ENCODE data around the gene BBS9. TPM values are rescaled to one million over a fixed set of nuclear protein-coding genes. Genes with fewer than 3 reads are reported as not detected.

The BBS9 gene
- total and polyA plus RNA-seq, 2 of the 4 experiments (the other 2 are of a cell fraction): 7.9 to 9.5 TPM

- Histone ChIP-seq H2AK9ac (replicated peaks; ENCODE audit: low read depth, low read length, poor library complexity) (no peak overlapping the region), H2AFZ (replicated peaks; ENCODE audit: low read length, poor library complexity) (no peak overlapping the region), H3K9me3 (ENCODE audit: control insufficient read depth, insufficient read depth, low read length) (no peaks in the 10 kb centered on the region; the same call in 1 of the 2 replicates), H2AK5ac (ENCODE audit: low read depth, low read length) (no peak overlapping the region), H3K9ac (ENCODE audit: low read depth, low read length) (no peak overlapping the region), H4K20me1 (ENCODE audit: insufficient read depth, low read length) (no peaks in the 10 kb centered on the region), H2BK5ac (ENCODE audit: low read depth, low read length, poor library complexity, severe bottlenecking) (no peak overlapping the region), H3K4me3 (ENCODE audit: insufficient read depth, low read depth, low read length) (no peak overlapping the region), H3K79me1 (ENCODE audit: low read depth in 1 of 2, low read length in 2 of 2) (no peaks in the 10 kb centered on the region), H3K56ac (ENCODE audit: extremely low read depth, insufficient read depth, low read length) (no peak overlapping the region; the same call in 1 of the 2 replicates), H4K8ac (ENCODE audit: low read depth in 2 of 2, low read length in 2 of 2) (no peak overlapping the region), H3K4me1 (ENCODE audit: control insufficient read depth, insufficient read depth, low read length) (no peaks in the 10 kb centered on the region), H2BK15ac (ENCODE audit: low read depth, low read length) (no peak overlapping the region), H3K14ac (replicated peaks; ENCODE audit: low read depth, low read length) (no peak overlapping the region), H2BK120ac (ENCODE audit: low read depth, low read length) (no peak overlapping the region), H3K36me3 (ENCODE audit: control insufficient read depth, insufficient read depth, low read length) (peaks cover under 1% of the 10 kb centered on the region; the same call in 1 of the 2 replicates), H3K4me2 (ENCODE audit: low read depth, low read length) (no peak overlapping the region), H4K91ac (ENCODE audit: insufficient read depth, low read depth, low read length) (no peak overlapping the region), H3K18ac (ENCODE audit: low read depth, low read length) (no peak overlapping the region), H3K27me3 (ENCODE audit: control insufficient read depth, insufficient read depth, low read length) (no peaks in the 10 kb centered on the region), H2BK20ac (ENCODE audit: low read depth, low read length) (no peak overlapping the region), H4K5ac (ENCODE audit: low read depth, low read length) (no peak overlapping the region), H3K9me1 (ENCODE audit: insufficient read depth, low read length) (no peaks in the 10 kb centered on the region; the same call in 1 of the 2 replicates), H3K27ac (ENCODE audit: insufficient read depth, low read length) (no peak overlapping the region), H3K4ac (ENCODE audit: low read depth, low read length) (no peak overlapping the region), H3K23ac (ENCODE audit: low read depth, low read length) (no peak overlapping the region)
- intact Hi-C loops (cut with micrococcal nuclease) (loop anchor here (2.0 to 10.0 kb wide), 5 partner anchors 57 to 902 kb away; partner anchors contain the start of gene BMPER), in situ Hi-C loops (cut with MboI; ENCODE audit: low sequenced_read_pairs) (no loop called here), dilution Hi-C loops (cut with HindIII; ENCODE audit: low sequenced_read_pairs, unreplicated experiment) (no loop called here)
- BruUV-seq (replicated peaks): no TSS peak
- ChIA-PET POLR2A (ENCODE audit: unreplicated experiment) (no interaction called here), CTCF (interaction anchor here (0.9 to 1.0 kb wide), 2 partner anchors 53 to 745 kb away, joined by 3 to 4 read pairs; no protein-coding TSS in a partner anchor)
- no CpG with 5 or more reads among the region's 3 CpGs for WGBS, 2 experiments (ENCODE audit: extremely low coverage in 2 of 2, insufficient read length in 1 of 2)
- ATAC-seq (ENCODE audit: low read depth) (peak; percentile 97), DNase-seq (peak; percentile 68)
- TF ChIP-seq MAFK (IDR thresholded peaks at IDR 0.05; ENCODE audit: low read depth, low read length) (no peak), FOS (IDR thresholded peaks at IDR 0.05; ENCODE audit: low read depth, low read length) (no peak), RCOR1 (IDR thresholded peaks at IDR 0.05; ENCODE audit: insufficient replicate concordance, low read length) (no peak), RAD21 (IDR thresholded peaks at IDR 0.05; ENCODE audit: low read length) (peak; percentile 85), CHD1 (IDR thresholded peaks at IDR 0.05; ENCODE audit: low read depth, low read length) (no peak), NFE2L2 (IDR thresholded peaks at IDR 0.05; ENCODE audit: low read depth, low read length) (no peak), CTCF (conservative IDR thresholded peaks at IDR 0.05; ENCODE audit: low read depth, low read length) (peak; percentile 80), RFX5 (IDR thresholded peaks at IDR 0.05; ENCODE audit: low read depth, low read length) (no peak), SMC3 (IDR thresholded peaks at IDR 0.05; ENCODE audit: low read depth, low read length) (peak; percentile 61), MXI1 (IDR thresholded peaks at IDR 0.05; ENCODE audit: borderline replicate concordance, low read depth, low read length) (no peak), POLR2A (IDR thresholded peaks at IDR 0.05; ENCODE audit: low read depth, low read length) (no peak), MAZ (IDR thresholded peaks at IDR 0.05; ENCODE audit: borderline replicate concordance, low read depth, low read length) (no peak), CEBPB (IDR thresholded peaks at IDR 0.05; ENCODE audit: low read depth, low read length) (no peak), BHLHE40 (IDR thresholded peaks at IDR 0.05; ENCODE audit: low read depth, low read length) (no peak)
- TF ChIP-seq, protein P1, sequence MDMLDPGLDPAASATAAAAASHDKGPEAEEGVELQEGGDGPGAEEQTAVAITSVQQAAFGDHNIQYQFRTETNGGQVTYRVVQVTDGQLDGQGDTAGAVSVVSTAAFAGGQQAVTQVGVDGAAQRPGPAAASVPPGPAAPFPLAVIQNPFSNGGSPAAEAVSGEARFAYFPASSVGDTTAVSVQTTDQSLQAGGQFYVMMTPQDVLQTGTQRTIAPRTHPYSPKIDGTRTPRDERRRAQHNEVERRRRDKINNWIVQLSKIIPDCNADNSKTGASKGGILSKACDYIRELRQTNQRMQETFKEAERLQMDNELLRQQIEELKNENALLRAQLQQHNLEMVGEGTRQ (IDR thresholded peaks at IDR 0.05; ENCODE audit: low read depth, low read length): no peak
- TF ChIP-seq, protein P2, sequence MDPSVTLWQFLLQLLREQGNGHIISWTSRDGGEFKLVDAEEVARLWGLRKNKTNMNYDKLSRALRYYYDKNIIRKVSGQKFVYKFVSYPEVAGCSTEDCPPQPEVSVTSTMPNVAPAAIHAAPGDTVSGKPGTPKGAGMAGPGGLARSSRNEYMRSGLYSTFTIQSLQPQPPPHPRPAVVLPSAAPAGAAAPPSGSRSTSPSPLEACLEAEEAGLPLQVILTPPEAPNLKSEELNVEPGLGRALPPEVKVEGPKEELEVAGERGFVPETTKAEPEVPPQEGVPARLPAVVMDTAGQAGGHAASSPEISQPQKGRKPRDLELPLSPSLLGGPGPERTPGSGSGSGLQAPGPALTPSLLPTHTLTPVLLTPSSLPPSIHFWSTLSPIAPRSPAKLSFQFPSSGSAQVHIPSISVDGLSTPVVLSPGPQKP (IDR thresholded peaks at IDR 0.05; ENCODE audit: borderline replicate concordance, low read depth, low read length): no peak
These were observed 56.4 kb downstream of the BBS9 start for GRCh38 chr7:33185786-33186185.
